K562 (cell line): ENCODE results near the gene SMG6. TPM values are rescaled to one million over a fixed set of nuclear protein-coding genes. Genes with fewer than 3 reads are reported as not detected.
A peak's percentile ranks its signal among the peaks of the same experiment; 100 is the strongest.

Experiments used
- CBFA2T2 ChIP-seq: fragments of 450-650 bp; conservative IDR thresholded peaks from 2 replicates; pipeline ENCODE4 v1.6.1; 2017; ENCODE audit warnings: mild to moderate bottlenecking
- CBX8 ChIP-seq: fragments of 200-600 bp; sonication (generic); IDR thresholded peaks from 2 replicates; pipeline ENCODE4 v1.6.1; 2012; ENCODE audit warnings: borderline replicate concordance, mixed run types, low read depth, mild to moderate bottlenecking, moderate library complexity, mixed read lengths, low read length, control low read depth, inconsistent platforms; ENCODE audit not compliant: poor library complexity, severe bottlenecking; ENCODE audit errors: extremely low read depth
- CREB1 ChIP-seq, 2 experiments: sonication (generic) in 1 of 2; formaldehyde crosslinking in 1 of 2; IDR thresholded peaks; 2 replicates each; pipeline versions ENCODE4 v1.6.1 to v1.8.0; 2012 to 2022; ENCODE audit warnings: inconsistent platforms in 1 of 2, mild to moderate bottlenecking in 1 of 2, missing genetic modification reagents in 1 of 2, moderate library complexity in 1 of 2
- DPF2 ChIP-seq: fragments of 450-650 bp; IDR thresholded peaks from 2 replicates; pipeline ENCODE4 v1.6.1; 2016
- HIVEP1 ChIP-seq: fragments of 250-450 bp; sonication (Bioruptor Pico); IDR thresholded peaks from 2 replicates; pipeline ENCODE4 v1.4.0; 2020; ENCODE audit warnings: mild to moderate bottlenecking
- MEIS2 ChIP-seq: fragments of 450-650 bp; IDR thresholded peaks from 2 replicates; pipeline ENCODE4 v1.6.1; 2014; ENCODE audit warnings: mild to moderate bottlenecking; ENCODE audit not compliant: partially characterized antibody
- MYC ChIP-seq, 2 experiments: fragments of 250-450 bp in 1 of 2; sonication (Bioruptor Pico) in 1 of 2; IDR thresholded peaks; 2 replicates each; pipeline versions ENCODE4 v1.5.1 to v1.6.1; 2012 to 2021; ENCODE audit warnings: low read depth in 2 of 2, borderline replicate concordance in 1 of 2, improper control_type of control experiment in 1 of 2, low read length in 1 of 2, mild to moderate bottlenecking in 1 of 2, moderate library complexity in 1 of 2
- ZNF12 ChIP-seq: sonication (generic); formaldehyde crosslinking; IDR thresholded peaks from 2 replicates; pipeline ENCODE4 v1.4.0; 2020; ENCODE audit warnings: mild to moderate bottlenecking, missing genetic modification reagents
- ZNF140 ChIP-seq: fragments of 250-450 bp; sonication (Bioruptor Pico); IDR thresholded peaks from 2 replicates; pipeline ENCODE4 v1.8.0; 2021; ENCODE audit warnings: moderate library complexity, mild to moderate bottlenecking, inconsistent platforms
- polyA plus RNA-seq, 8 experiments: library from polyadenylated mRNA; depleted of rRNA in 4 of 8; stranded (reverse) in 5 of 8; unstranded in 3 of 8; fragments of >200 nt; fragmentation: Nextera tagmentation in 2 of 8; fragmentation: Illumina TruSeq in 1 of 8; extraction: Ambion mirVana in 2 of 8; extraction: Trizol in 1 of 8; gene quantifications; 2 replicates each; pipeline versions ENCODE4 v1.2.1 to v1.2.3, GENCODE V29; 2011 to 2014; ENCODE audit warnings: inconsistent platforms in 1 of 8, missing spikeins in 1 of 8
- total RNA-seq, 7 experiments: library from RNA; depleted of rRNA in 6 of 7; stranded (reverse); fragments of >200 nt in 6 of 7; fragmentation: Illumina TruSeq in 2 of 7; extraction: Trizol in 2 of 7; gene quantifications; 2 replicates each; pipeline versions ENCODE4 v1.2.1 to v1.2.3, GENCODE V29; 2011 to 2021; ENCODE audit warnings: low replicate concordance in 1 of 7
- TF ChIP-seq, protein P1 (sequence below), 2 experiments: fragments of 450-650 bp in 1 of 2; sonication (generic) in 1 of 2; formaldehyde crosslinking in 1 of 2; IDR thresholded peaks in 1 of 2; conservative IDR thresholded peaks in 1 of 2; 2 replicates each; pipeline versions ENCODE4 v1.6.1 to v1.8.1; 2016 to 2023; ENCODE audit warnings: mild to moderate bottlenecking in 2 of 2, moderate library complexity in 2 of 2, inconsistent platforms in 1 of 2, missing genetic modification reagents in 1 of 2
- TF ChIP-seq, protein P2 (sequence below): fragments of 450-650 bp; IDR thresholded peaks from 2 replicates; pipeline ENCODE4 v1.6.1; 2016; ENCODE audit warnings: low read depth, mild to moderate bottlenecking, moderate library complexity
- TF ChIP-seq, protein P3 (sequence below): fragments of 250-450 bp; sonication (Bioruptor Pico); IDR thresholded peaks from 2 replicates; pipeline ENCODE4 v1.9.0; 2021; ENCODE audit warnings: mild to moderate bottlenecking
- TF ChIP-seq, protein P4 (sequence below): sonication (generic); formaldehyde crosslinking; IDR thresholded peaks from 2 replicates; pipeline ENCODE4 v1.8.0; 2022; ENCODE audit warnings: mild to moderate bottlenecking, low read depth, missing genetic modification reagents
- TF ChIP-seq, protein P5 (sequence below): fragments of 200-800 bp; sonication (Bioruptor generic); IDR thresholded peaks from 2 replicates; pipeline ENCODE4 v1.6.1; 2016; ENCODE audit warnings: missing genetic modification characterization, missing compliant biosample characterization
- TF ChIP-seq, protein P6 (sequence below): fragments of 250-450 bp; sonication (Bioruptor Pico); IDR thresholded peaks from 2 replicates; pipeline ENCODE4 v1.4.0; 2020; ENCODE audit warnings: mild to moderate bottlenecking, moderate library complexity

The SMG6 gene
- total and polyA plus RNA-seq, 9 of the 15 experiments (the other 6 are each of a cell fraction or from before 2014, with no cell fraction given): 0.44 to 13.9 (median 6.0) TPM

DNA sequence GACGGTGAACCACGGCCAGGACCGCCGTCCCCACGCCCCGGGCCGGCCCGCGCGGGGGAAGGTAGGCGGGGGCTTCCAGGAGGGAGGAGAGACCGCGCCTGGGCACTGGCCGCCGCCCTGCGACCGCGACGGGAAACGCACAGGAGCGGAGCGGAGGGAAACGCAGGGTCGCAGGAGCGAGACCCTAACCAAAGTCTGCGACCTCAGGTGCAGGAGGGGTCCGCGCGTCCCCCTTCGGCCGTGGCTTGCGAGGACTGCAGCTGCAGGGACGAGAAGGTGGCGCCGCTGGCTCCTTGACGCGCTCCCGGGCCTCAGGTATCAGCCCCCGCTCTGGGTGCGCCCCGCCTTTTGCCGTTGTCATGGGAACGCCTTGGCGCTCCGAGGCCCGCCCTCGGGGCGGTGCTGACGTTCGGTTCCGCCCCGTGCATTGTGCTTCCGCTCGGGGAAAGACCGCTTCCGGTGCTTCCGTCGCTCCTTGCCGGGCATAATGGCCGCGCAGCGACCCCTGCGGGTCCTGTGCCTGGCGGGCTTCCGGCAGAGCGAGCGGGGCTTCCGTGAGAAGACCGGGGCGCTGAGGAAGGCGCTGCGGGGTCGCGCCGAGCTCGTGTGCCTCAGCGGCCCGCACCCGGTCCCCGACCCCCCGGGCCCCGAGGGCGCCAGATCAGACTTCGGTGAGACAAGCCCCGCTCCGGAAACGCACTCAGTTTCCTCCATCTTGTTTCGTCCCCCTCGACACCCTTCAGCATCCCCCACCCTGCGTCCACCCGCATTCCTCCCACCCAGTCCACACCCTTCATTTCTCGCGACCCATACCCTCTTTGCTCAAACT lies 261.8 kb downstream of the SMG6 start, which contains the start of gene OVCA2 (continued):
- TF ChIP-seq, protein P1, sequence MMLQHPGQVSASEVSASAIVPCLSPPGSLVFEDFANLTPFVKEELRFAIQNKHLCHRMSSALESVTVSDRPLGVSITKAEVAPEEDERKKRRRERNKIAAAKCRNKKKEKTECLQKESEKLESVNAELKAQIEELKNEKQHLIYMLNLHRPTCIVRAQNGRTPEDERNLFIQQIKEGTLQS (IDR thresholded peaks at IDR 0.05): no peak
- TF ChIP-seq, protein P1 (CRISPR knock-in tag; conservative IDR thresholded peaks at IDR 0.05): no peak
- TF ChIP-seq CBFA2T2 (no peak), CBX8 (no peak), MYC (IDR thresholded peaks at IDR 0.05; ENCODE audit: low read depth, low read length) (peak; percentile 28; the same call in 1 of the 2 replicates), MYC (CRISPR knock-in tag; IDR thresholded peaks at IDR 0.05; ENCODE audit: borderline replicate concordance, low read depth) (no peak), HIVEP1 (CRISPR knock-in tag) (no peak), ZNF140 (CRISPR knock-in tag) (no peak), CREB1 (IDR thresholded peaks at IDR 0.05) (peak; percentile 66), CREB1 (CRISPR knock-in tag; IDR thresholded peaks at IDR 0.05) (peak; percentile 62), DPF2 (no peak), ZNF12 (CRISPR knock-in tag) (no peak), MEIS2 (no peak)
- TF ChIP-seq, protein P2, sequence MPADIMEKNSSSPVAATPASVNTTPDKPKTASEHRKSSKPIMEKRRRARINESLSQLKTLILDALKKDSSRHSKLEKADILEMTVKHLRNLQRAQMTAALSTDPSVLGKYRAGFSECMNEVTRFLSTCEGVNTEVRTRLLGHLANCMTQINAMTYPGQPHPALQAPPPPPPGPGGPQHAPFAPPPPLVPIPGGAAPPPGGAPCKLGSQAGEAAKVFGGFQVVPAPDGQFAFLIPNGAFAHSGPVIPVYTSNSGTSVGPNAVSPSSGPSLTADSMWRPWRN: no peak
- TF ChIP-seq, protein P3, sequence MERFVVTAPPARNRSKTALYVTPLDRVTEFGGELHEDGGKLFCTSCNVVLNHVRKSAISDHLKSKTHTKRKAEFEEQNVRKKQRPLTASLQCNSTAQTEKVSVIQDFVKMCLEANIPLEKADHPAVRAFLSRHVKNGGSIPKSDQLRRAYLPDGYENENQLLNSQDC (CRISPR knock-in tag): no peak
- TF ChIP-seq, protein P4, sequence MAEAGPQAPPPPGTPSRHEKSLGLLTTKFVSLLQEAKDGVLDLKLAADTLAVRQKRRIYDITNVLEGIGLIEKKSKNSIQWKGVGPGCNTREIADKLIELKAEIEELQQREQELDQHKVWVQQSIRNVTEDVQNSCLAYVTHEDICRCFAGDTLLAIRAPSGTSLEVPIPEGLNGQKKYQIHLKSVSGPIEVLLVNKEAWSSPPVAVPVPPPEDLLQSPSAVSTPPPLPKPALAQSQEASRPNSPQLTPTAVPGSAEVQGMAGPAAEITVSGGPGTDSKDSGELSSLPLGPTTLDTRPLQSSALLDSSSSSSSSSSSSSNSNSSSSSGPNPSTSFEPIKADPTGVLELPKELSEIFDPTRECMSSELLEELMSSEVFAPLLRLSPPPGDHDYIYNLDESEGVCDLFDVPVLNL (CRISPR knock-in tag): no peak
- TF ChIP-seq, protein P5, sequence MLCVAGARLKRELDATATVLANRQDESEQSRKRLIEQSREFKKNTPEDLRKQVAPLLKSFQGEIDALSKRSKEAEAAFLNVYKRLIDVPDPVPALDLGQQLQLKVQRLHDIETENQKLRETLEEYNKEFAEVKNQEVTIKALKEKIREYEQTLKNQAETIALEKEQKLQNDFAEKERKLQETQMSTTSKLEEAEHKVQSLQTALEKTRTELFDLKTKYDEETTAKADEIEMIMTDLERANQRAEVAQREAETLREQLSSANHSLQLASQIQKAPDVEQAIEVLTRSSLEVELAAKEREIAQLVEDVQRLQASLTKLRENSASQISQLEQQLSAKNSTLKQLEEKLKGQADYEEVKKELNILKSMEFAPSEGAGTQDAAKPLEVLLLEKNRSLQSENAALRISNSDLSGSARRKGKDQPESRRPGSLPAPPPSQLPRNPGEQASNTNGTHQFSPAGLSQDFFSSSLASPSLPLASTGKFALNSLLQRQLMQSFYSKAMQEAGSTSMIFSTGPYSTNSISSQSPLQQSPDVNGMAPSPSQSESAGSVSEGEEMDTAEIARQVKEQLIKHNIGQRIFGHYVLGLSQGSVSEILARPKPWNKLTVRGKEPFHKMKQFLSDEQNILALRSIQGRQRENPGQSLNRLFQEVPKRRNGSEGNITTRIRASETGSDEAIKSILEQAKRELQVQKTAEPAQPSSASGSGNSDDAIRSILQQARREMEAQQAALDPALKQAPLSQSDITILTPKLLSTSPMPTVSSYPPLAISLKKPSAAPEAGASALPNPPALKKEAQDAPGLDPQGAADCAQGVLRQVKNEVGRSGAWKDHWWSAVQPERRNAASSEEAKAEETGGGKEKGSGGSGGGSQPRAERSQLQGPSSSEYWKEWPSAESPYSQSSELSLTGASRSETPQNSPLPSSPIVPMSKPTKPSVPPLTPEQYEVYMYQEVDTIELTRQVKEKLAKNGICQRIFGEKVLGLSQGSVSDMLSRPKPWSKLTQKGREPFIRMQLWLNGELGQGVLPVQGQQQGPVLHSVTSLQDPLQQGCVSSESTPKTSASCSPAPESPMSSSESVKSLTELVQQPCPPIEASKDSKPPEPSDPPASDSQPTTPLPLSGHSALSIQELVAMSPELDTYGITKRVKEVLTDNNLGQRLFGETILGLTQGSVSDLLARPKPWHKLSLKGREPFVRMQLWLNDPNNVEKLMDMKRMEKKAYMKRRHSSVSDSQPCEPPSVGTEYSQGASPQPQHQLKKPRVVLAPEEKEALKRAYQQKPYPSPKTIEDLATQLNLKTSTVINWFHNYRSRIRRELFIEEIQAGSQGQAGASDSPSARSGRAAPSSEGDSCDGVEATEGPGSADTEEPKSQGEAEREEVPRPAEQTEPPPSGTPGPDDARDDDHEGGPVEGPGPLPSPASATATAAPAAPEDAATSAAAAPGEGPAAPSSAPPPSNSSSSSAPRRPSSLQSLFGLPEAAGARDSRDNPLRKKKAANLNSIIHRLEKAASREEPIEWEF (CRISPR knock-in tag): no peak
- TF ChIP-seq, protein P6, sequence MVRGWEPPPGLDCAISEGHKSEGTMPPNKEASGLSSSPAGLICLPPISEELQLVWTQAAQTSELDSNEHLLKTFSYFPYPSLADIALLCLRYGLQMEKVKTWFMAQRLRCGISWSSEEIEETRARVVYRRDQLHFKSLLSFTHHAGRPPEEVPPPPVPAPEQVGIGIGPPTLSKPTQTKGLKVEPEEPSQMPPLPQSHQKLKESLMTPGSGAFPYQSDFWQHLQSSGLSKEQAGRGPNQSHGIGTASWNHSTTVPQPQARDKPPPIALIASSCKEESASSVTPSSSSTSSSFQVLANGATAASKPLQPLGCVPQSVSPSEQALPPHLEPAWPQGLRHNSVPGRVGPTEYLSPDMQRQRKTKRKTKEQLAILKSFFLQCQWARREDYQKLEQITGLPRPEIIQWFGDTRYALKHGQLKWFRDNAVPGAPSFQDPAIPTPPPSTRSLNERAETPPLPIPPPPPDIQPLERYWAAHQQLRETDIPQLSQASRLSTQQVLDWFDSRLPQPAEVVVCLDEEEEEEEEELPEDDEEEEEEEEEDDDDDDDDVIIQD (CRISPR knock-in tag): no peak
